ENCODE measurements around the gene SLC5A3.

The SLC5A3 gene

GRCh38 chr21:34073032-34073748 is at the start of gene SLC5A3, which contains the start of gene MRPS6:
TSS of gene SLC5A3 (plus strand) at chr21:34073578. CDS start at chr21:34095199, 21,621 bp downstream.
TSS of gene MRPS6 (plus strand) at chr21:34073578. CDS start at chr21:34073701, 123 bp downstream.
- DNase-seq, result peak; percentile 69 to 84

- no peak for DNase-seq
These were observed 49.5 kb upstream of the SLC5A3 start for GRCh38 chr21:34023691-34024373.

- no peak for DNase-seq
These were observed 49.0 kb upstream of the SLC5A3 start for GRCh38 chr21:34024374-34024693.

DNA sequence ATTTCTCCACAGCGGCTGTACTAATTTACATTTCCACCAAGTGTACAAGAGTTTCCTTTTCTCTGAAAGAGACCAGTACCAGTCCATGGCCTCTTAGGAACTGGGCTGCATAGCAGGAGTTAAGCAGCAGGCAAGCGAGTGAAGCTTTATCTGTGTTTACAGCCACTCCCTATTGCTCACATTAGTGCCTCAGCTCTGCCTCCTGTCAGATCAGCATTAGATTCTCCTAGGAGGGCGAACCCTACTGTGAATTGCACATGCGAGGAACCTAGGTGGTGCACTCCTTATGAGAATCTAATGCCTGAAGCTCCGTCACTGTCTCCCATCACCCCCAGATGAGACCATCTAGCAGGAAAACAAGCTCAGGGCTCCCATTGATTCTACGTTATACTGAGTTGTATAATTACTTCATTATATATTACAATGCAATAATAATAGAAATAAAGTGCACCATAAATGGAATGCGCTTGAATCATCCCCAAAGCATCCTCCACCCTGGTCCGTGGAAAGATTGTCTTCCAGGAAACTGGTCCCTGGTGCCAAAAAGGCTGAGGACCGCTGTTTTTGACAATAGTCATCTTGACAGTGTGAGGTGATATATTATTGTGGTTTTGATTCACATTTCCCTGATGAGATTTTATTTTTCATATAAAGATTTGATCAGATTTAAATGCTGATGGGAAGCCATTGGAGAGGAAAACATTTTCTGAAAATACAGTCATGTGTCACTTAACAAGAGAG is 45.5 kb upstream of the SLC5A3 start:
- DNase-seq, result no peak

- peak; percentile 48 for DNase-seq
These were observed 43.4 kb upstream of the SLC5A3 start for GRCh38 chr21:34029743-34030528.

- no peak for DNase-seq
These were observed 41.5 kb upstream of the SLC5A3 start for GRCh38 chr21:34031835-34032370.

GRCh38 chr21:34034369-34035014 is 38.9 kb upstream of the SLC5A3 start:
- no peak for DNase-seq

GRCh38 chr21:34035619-34036354 is 37.6 kb upstream of the SLC5A3 start:
- no peak for DNase-seq

DNA sequence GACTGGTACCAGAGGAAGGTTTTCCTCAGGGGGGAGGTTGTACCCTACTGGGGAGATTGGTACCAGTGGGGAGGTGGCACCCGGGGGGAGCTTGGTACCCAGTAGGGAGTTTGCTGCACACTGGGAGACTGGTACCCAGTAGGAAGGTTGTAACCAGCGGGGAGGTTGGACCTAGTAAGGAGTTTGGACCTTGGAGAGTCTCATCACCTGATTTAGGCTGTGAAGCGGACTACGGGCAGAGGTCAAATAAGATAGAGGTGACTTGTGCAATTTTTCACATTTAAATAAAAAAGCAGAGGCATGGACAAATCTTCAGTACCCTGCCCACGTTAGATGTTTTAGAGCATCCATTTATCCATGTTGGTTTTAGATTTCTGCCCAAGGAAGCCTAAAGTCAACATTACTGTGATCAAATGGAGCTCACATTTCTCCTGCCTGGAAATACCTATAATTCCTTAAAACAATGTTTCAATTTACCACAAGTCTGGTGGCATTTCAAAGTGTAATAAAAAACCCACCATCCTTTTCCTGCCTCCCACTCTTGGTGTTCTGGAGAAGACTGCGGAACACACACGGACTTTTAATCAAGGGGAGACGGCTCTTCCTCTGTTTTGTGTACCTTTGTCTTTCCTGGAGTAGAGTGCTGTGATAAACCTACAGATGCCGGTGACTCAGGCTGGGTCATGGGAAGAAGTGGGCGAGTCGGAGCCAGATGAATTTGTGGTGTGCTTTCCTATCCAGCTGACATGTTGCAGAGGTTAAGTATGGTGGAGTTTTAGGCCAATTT is 36.2 kb upstream of the SLC5A3 start:
- DNase-seq, result no peak

GRCh38 chr21:34039678-34040382 is 33.5 kb upstream of the SLC5A3 start:
- no peak for DNase-seq

DNA sequence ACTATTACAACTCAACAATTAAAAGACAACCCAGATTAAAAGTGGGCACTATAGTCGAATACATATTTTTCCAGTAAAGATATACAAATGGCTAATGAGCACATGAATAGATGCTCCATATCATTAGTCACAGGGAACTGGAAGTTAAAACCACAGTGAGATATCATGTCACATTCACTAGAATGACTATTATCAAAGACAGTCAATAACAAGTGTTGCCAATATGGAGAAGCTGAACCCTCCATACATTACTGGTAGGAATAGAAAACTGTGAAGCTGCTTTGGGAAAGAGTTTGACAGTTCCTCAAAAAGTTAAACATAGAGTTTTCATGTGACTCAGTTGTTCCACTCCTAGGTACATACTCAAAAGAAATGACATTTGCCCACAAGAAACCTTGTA is 30.6 kb upstream of the SLC5A3 start:
- no peak for DNase-seq

GRCh38 chr21:34043333-34043732 is 30.0 kb upstream of the SLC5A3 start:
- DNase-seq, result no peak

- no peak for DNase-seq
These were observed 26.5 kb upstream of the SLC5A3 start for GRCh38 chr21:34046917-34047316.

GRCh38 chr21:34047835-34048234 is 25.5 kb upstream of the SLC5A3 start:
- no peak for DNase-seq

DNA sequence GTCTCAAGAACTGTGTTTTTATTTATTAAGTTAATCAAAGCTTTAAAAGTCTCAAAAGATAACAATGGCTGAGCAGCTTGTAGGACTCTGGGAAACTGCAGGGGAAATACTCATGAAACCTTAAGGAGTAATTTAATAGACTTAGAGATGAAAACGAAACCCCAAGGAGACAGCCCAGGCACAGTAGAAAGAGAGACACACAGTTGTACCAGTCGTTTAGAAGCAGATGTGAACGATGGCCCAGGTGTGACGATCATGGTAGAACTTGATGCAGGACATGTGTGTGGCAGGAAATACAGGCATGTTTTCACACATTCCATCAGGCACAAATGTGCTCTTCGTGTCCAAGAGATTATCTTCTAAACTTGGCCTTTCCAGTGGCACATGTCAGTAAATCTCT is 21.2 kb upstream of the SLC5A3 start:
- no peak for DNase-seq

DNA sequence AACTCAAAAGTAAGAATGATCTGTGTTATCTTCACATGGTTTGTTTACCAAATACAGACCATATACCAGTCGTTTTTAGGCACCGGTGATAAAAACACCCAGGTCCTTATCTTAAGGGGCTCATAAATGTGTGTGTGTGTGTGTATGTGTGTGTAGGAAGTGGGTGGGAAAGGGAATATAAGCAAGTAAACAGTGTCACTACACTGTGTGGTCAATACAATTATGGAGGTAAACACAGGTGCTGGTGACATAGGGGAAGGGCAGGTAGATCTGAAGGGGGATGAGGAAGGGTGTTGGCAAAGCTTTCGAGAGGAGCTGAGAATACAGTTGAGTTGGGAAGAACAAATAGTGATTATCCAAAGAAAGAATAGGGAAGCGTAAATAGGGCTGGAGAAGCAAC is 19.1 kb upstream of the SLC5A3 start:
- no peak for DNase-seq

DNA sequence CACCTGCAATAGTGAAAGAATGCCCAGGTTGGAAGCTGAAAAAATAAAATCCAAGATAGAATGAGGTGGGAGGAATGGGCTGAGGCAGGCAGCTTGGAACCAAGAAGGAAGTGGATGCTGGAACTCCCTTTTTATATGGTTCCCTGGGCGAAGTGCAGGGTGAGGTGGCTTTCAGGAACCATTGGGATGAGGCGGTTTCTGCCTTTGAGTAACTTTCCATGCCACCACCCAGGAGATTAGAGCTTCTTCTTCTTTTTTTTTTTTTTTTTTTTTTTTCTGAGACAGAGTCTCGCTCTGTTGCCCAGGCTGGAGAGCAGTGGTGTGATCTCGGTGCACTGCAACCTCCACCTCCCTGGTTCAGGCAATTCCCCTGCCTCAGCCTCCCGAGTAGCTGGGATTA is 17.8 kb upstream of the SLC5A3 start:
- DNase-seq, result no peak

DNA sequence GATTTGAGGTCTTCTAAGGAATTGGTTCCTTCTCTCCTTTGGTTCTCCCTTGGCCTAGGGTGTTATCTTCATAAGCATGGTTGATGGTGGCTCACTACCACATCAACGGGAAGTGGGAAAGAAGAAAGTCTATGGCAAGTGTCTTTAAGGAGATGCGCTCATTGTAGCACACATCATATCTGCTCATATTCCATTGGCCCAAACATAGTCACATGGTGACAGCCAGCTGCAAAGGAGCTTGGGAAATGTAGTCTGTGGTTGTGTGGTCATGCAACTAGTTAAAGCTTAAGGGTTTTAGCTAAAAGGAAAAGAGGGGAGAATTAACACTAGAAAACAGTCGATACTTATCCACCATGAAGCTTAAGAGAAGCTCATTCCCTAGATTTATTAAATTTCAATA is 11.4 kb upstream of the SLC5A3 start:
- DNase-seq, result no peak

DNA sequence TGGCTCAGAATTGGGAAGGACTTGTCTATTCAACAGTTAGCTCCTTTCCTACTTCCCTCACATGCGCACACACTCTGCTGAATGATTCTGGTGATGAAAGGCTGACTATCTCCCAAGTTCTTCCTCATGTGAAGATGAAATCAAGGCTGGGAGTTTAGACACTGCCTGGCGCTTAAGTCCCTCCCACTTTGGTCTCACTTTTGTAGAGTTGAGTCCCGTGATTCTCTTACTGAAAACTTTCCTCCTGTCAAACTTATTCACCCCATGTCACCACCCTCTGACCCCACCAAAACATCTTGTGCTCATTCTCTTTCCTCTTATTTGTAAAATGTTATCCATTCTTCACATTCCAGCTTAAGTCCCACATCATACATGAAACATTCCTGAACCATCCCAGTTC is 8.4 kb upstream of the SLC5A3 start:
- no peak for DNase-seq

DNA sequence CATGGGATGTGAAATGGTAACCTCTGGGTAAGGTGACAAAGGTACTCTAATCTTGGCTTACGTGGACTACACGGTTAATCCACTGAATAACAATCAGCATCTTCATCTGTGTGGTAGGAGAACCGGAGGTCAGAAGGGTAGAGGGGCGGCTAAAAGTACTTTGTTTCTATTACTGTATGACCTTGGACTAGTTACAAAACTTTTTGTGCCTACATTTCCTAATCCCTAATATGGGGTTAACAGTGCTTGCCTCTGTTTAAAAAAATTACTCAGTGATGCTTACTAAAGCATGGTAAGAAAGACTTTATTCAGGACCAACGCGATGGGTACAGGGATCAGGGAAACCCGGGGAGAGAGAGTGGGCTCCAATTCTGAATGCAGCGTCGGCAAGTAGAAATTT is 1.7 kb upstream of the SLC5A3 start:
- DNase-seq, result no peak

Measured in NCI-H524 (cell line).